ENCODE results near the gene LARP4B. TPM values are rescaled to one million over a fixed set of nuclear protein-coding genes. Genes with fewer than 3 reads are reported as not detected.

LARP4B gene
- total RNA-seq, 1 donor from 2014 or later = 125 TPM

- no peak for DNase-seq (ENCODE audit: low spot score)
Measured at GRCh38 chr10:807163-807957, 124.1 kb downstream of the LARP4B start.

GRCh38 chr10:806451-807162 lies 124.9 kb downstream of the LARP4B start:
- DNase-seq (ENCODE audit: low spot score) = no peak

- no peak for DNase-seq (ENCODE audit: low spot score)
Measured at GRCh38 chr10:805620-806305, 125.7 kb downstream of the LARP4B start.

- no peak for DNase-seq (ENCODE audit: low spot score)
Measured at GRCh38 chr10:804787-805619, 126.5 kb downstream of the LARP4B start.

GRCh38 chr10:804191-804781 lies 127.2 kb downstream of the LARP4B start:
- no peak for DNase-seq (ENCODE audit: low spot score)

GRCh38 chr10:803041-803741 lies 128.3 kb downstream of the LARP4B start:
- no peak for DNase-seq (ENCODE audit: low spot score)

- no peak for DNase-seq (ENCODE audit: low spot score)
Measured at GRCh38 chr10:802506-802905, 129.0 kb downstream of the LARP4B start.

GRCh38 chr10:797179-797578 lies 134.3 kb downstream of the LARP4B start:
- no peak for DNase-seq (ENCODE audit: low spot score)

- no peak for DNase-seq (ENCODE audit: low spot score)
Measured at GRCh38 chr10:796233-796632, 135.3 kb downstream of the LARP4B start.

GRCh38 chr10:794382-794956 lies 137.0 kb downstream of the LARP4B start:
- DNase-seq (ENCODE audit: low spot score) = no peak

GRCh38 chr10:792792-793100 lies 138.8 kb downstream of the LARP4B start:
- no peak for DNase-seq (ENCODE audit: low spot score)

GRCh38 chr10:792083-792791 lies 139.3 kb downstream of the LARP4B start:
- no peak for DNase-seq (ENCODE audit: low spot score)

GRCh38 chr10:791639-792038 lies 139.9 kb downstream of the LARP4B start:
- no peak for DNase-seq (ENCODE audit: low spot score)

GRCh38 chr10:790821-791551 lies 140.5 kb downstream of the LARP4B start:
- no peak for DNase-seq (ENCODE audit: low spot score)

GRCh38 chr10:789831-790701 lies 141.4 kb downstream of the LARP4B start:
- no peak for DNase-seq (ENCODE audit: low spot score)

- peak; percentile 82 for DNase-seq (ENCODE audit: low spot score)
Measured at GRCh38 chr10:788796-789748, 142.4 kb downstream of the LARP4B start.

Data from ureter (tissue), 1 donor.